BJ (cell line): Measurements from ENCODE around the gene XXYLT1. TPM values are rescaled to one million over a fixed set of nuclear protein-coding genes. Genes with fewer than 3 reads are reported as not detected.

Source experiments
- CTCF ChIA-PET: fragments of 350-600 bp; formaldehyde crosslinking; extraction: SDS; loops from one replicate; lab custom pipeline; 2021; ENCODE audit warnings: antibody characterized with exemption, inconsistent platforms; lab: Yijun Ruan, JAX
- POLR2A ChIA-PET: fragments of 300-600 bp; sonication (Branson Sonifier 250); formaldehyde crosslinking; extraction: SDS; loops from one replicate; lab custom pipeline; 2021; ENCODE audit warnings: antibody characterized with exemption; lab: Charles Lee
- DNase-seq: peaks from one replicate; pipeline ENCODE4 v3.0.0-alpha.2; 2011; ENCODE audit warnings: low read depth
- H3K27me3 ChIP-seq: 2 replicates; pipeline ENCODE4 v1.6.0; 2011; ENCODE audit warnings: low read length; ENCODE audit not compliant: control insufficient read depth, insufficient read depth
- H3K36me3 ChIP-seq: 2 replicates; pipeline ENCODE4 v1.5.1; 2011; ENCODE audit warnings: low read length; ENCODE audit not compliant: control insufficient read depth, insufficient read depth
- H3K4me3 ChIP-seq: 2 replicates; pipeline ENCODE4 v1.5.1; 2011; ENCODE audit warnings: low read depth, mild to moderate bottlenecking, control low read depth, low read length
- CTCF ChIP-seq: IDR thresholded peaks from 2 replicates; pipeline ENCODE4 v1.5.1; 2011; ENCODE audit warnings: low read depth, mild to moderate bottlenecking, control low read depth, inconsistent platforms, low read length, moderate library complexity; ENCODE audit not compliant: insufficient read depth
- polyA plus RNA-seq: library from polyadenylated mRNA; depleted of rRNA; stranded (reverse); fragments of >200 nt; gene quantifications from 2 replicates; pipeline ENCODE4 v1.2.3, GENCODE V29; 2011

The XXYLT1 gene
- polyA plus RNA-seq, 1 experiment = 33.5 TPM

- TF ChIP-seq CTCF = no peak
- no peak overlapping the region for H3K4me3 ChIP-seq
- ChIA-PET CTCF (interaction anchor here (1.2 kb wide), 2 partner anchors 412 to 418 kb away, joined by 4 to 5 read pairs; no protein-coding TSS in a partner anchor), POLR2A (interaction anchor here (0.6 kb wide), 1 partner anchor 163 kb away, joined by 3 read pairs; no protein-coding TSS in a partner anchor)
- H3K36me3 ChIP-seq = no peaks in the 10 kb centered on the region
- DNase-seq = no peak
- H3K27me3 ChIP-seq = no peaks in the 10 kb centered on the region
These were observed 169.9 kb downstream of the XXYLT1 start for GRCh38 chr3:195101001-195101583.

- no peaks in the 10 kb centered on the region for H3K36me3 ChIP-seq
- ChIA-PET POLR2A (no interaction called here), CTCF (interaction anchor here (1.2 to 1.7 kb wide), 3 partner anchors 411 to 418 kb away, joined by 3 to 5 read pairs (median 4); no protein-coding TSS in a partner anchor)
- H3K27me3 ChIP-seq = no peaks in the 10 kb centered on the region
- H3K4me3 ChIP-seq = no peak overlapping the region
- TF ChIP-seq CTCF = no peak
- DNase-seq = no peak
These were observed 170.8 kb downstream of the XXYLT1 start for GRCh38 chr3:195099951-195100785.

DNA sequence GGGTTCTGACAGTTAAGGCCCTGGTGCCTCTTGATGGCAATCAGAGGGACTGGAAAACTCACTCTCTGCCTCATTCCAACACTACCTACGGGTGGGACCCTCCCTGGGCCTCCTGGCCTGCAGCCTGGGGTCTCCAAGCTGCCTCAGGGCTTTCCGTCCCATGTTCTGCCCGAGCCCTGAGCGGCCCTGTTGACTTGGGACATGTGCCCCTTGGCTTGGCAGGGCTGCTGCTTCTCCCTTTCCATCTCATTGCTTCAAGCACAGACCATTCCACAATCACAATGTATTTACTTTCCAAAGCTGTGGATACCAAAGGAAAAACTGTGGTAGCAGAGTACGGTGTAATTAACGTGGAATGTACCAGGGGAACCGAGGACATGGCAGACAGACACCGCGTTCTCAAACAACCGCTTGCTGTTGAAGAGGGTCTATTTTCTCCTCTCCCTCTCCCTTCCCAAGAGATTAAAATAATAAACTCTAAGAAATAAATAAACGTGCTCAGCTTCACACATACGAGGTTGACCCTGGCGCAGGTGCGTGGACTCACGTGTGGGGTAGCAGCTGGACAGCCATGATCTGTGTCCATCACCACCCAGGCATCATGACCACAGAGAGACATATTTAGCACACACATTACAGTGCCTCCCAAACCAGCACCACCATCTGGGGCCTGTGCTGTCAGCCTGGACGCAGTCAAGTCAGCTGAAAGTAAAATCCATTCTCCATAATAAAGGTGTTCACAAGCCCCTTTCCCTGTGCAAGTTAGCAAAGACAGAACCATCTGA, 172.0 kb downstream of the XXYLT1 start:
- ChIA-PET POLR2A (no interaction called here), CTCF (interaction anchor here (1.7 kb wide), 1 partner anchor 416 kb away, joined by 3 read pairs; no protein-coding TSS in a partner anchor)
- no peaks in the 10 kb centered on the region for H3K36me3 ChIP-seq
- no peak for TF ChIP-seq CTCF
- no peak overlapping the region for H3K4me3 ChIP-seq
- DNase-seq = no peak
- H3K27me3 ChIP-seq = no peaks in the 10 kb centered on the region

DNA sequence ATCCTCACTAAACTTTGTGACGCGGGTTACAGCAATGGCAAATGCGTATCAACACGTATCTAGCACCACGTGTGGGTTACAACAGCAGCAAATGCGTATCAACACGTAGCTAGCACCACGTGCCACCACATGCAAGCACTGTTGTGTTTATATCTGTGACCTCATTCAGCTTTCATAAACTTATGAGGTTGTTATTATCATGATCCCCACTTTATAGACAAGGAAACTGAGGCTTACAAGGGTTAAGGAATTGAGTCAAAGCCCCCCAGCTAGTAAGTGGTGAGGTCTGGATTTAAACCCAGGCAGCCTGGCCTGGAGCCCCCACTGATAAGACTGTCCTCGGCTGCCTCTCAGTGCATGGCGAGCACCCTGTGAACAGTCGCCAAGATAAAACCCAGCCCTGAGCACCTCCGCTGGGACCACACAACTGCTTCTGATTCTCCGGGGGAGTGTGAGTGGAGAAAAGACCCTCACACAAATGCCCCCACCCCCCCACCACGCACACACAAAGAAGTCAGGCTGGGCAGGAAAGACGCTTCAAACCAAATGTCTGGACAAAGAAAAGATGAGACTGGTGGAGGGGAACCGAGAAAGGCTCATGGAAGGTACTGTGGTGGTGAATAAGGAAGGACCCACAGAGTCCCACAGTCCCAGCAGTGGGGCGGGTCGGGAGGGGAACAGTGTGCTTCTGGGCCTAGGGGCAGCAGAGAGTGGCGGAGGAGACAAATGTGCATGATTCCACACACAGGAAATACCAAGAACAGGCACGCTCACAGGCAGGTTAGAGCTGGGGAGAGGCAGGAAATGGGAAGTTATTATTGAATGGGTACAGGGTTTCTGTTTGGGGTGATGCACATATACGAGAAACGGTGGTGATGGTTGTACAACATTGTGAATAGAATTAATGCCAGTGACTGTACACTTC, 173.4 kb downstream of the XXYLT1 start:
- TF ChIP-seq CTCF = no peak
- ChIA-PET CTCF (interaction anchor here (1.6 kb wide), 1 partner anchor 9 kb away, joined by 5 read pairs; no protein-coding TSS in a partner anchor), POLR2A (no interaction called here)
- Histone ChIP-seq H3K4me3 (no peak overlapping the region), H3K36me3 (no peaks in the 10 kb centered on the region), H3K27me3 (no peaks in the 10 kb centered on the region)
- no peak for DNase-seq
